Urothelium cell line (cell line): ENCODE results near the gene LDB1.
A peak's percentile ranks its signal among the peaks of the same experiment; 100 is the strongest.

Experiments used
- DNase-seq: peaks from one replicate; pipeline ENCODE4 v3.0.0; 2011; ENCODE audit warnings: low spot score, mixed read lengths
- FAIRE-seq: peaks from 2 replicates; lab custom pipeline; 2011; peaks lifted over from hg19 to GRCh38; lab: Jason Lieb, UNC

Gene LDB1

DNA sequence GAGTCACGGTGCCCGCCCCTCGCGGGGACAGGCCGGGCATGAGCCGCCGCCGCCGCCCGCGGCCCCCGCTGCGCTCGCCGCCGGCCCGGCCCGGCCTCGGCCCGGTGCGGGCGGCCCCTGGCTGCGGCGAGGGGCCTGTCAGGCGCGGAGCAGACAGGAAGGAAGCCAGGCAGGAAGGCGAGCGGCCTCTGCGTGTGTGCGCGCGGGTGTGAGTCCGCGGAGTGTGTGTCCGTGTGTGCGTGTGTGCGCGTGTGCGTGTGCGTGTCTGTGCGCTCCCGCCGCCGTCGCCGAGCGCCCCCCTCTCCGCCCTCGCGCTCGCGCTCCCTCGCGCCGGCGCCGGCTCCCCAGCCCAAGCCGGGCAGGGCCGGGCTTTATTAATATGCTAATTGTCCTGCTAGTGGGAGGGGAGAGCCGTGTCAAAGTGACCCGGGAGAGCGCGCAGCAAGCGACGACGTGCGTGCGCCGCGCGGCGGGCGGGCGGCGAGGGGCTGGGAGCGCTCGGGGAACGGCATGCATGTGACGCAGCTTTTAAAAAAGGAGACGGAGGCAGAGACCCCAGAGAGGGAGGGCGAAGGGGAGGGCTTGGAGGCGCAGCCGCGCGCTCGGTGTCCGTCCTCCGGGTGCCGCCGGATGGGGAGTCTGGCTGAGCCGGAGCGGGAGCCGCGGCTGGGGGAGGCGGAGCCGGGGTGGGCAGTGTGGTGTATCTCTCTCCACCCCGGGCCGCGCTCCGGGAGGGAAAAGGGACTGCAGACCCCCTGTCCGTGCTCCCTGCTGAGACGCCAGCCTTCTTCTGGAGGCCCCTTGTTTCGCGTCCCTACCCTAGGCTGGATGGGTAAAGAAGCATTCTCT is at the start of gene LDB1:
TSS of gene LDB1 (minus strand) at position 227 of the 849 bp plus-strand sequence. CDS start 258 bp downstream, outside the sequence.
- FAIRE-seq: peak; percentile 93
- DNase-seq: peak; percentile 88

DNA sequence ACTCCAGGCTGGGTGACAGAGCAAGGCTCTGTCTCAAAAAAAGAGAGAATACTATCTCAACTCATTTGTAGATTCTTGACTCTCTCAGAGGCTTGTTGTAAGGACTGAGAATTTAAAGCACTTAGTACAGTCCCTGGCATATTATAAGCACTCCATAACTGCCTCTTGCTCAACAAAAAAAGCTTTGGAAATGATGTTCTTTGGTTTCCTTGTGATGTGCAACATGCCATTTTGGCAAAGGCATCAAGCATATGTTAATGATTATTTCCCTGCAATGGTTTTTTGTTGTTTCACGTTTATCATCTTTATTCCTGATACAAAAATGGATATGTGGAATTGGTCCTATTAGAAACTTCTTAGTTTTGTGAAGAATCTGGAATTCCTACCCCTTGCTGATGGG is 47.7 kb upstream of the LDB1 start:
- DNase-seq (no peak), FAIRE-seq (no peak)

DNA sequence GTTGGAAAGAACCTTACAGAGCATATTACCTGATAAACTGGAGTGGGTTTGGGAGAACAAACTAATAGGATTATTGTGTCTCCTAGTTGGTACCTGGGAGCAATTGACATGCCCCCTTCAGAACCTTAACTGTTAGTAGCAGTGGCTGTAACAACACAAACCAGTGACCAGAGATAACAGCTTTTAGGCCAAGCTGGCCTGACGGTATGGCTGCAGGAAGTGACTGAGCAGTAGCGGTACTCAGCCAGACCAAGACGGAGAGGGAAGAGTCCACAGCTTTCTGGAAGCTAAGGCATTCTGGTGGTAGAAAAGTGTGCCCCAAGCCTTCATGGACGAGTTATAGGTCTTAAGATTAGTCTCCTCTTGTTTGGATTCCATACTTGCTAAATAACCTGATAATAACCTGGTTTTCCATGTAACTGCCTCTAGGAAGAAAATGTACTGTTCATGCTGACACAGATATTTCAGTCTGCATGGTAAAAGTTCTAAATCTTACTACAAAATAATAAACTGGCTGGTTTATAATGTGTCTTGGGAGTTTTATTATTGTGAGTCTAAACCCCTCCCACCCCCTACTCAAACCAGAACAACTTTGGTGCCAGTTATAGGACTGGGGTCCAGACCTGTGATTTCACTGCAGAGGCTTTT is 43.3 kb upstream of the LDB1 start:
- FAIRE-seq: no peak
- DNase-seq: no peak

DNA sequence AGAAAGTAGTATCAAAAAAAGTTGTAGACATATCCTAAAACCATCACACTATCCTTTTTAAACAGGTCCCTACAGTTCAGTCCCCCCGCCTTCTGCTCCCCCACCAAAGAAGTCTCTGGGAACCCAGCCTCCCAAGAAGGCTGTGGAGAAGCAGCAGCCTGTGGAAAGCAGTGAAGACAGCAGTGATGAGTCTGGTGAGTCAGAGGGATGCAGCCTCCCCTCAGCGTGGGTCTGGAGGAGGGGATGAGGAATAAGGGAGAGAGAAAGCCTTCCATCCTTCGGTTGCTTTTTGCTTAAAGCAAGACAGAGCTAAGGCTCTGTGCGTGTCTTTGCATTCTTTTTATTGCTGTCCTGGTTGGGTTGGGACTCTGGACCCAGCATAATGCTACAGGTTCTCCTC is 39.7 kb upstream of the LDB1 start:
- FAIRE-seq: no peak
- DNase-seq: no peak

DNA sequence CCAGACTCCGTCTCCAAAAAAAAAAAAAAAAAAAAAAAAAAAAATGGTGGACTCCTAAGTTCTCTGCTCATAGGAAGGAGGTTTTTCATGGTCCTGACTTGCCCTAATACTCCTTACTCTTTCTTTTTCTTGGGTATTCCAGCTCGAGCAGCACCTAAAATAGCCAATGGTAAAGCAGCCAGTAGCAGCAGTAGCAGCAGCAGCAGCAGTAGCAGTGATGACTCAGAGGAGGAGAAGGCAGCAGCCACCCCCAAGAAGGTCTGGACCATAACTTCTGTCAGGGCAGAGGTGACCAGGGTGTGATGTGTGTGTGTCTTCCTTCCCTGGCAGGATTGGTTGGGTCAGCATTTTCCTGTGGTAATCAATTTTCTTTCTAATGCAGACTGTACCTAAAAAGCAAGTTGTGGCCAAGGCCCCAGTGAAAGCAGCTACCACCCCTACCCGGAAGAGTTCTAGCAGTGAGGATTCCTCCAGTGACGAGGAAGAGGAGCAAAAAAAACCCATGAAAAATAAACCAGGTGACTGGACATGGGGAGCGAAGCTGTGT is 39.0 kb upstream of the LDB1 start:
- FAIRE-seq: no peak
- no peak for DNase-seq

GRCh38 chr10:102157224-102157623 is 37.1 kb upstream of the LDB1 start:
- no peak for FAIRE-seq
- no peak for DNase-seq

- DNase-seq (no peak), FAIRE-seq (no peak)
Measured at GRCh38 chr10:102154466-102155116, 34.4 kb upstream of the LDB1 start.

DNA sequence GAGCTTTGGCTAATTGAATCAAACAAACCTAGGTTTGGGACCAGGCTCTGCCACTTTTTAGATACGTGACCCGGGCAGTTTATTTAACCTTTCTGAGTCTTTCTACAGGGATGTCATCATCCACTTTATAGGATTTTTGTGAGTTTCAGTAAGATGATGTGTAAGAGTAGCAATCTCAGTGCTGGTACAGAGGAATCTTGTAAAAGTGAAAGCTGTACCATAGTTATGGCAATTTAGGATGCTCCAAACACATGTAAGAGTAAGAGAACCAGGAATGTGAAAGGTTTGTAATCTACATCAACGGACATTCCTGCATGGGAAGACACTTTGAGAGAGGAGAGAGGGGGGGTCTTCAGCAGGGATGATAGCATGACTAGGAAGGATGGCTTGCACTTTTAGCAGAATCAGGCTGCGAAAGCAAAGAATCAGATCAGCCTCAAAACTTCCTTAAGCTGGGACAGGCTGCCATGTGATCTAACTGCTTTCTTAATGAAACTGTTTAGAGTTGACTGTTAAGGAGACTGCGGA is 33.0 kb upstream of the LDB1 start:
- FAIRE-seq: no peak
- DNase-seq: no peak

DNA sequence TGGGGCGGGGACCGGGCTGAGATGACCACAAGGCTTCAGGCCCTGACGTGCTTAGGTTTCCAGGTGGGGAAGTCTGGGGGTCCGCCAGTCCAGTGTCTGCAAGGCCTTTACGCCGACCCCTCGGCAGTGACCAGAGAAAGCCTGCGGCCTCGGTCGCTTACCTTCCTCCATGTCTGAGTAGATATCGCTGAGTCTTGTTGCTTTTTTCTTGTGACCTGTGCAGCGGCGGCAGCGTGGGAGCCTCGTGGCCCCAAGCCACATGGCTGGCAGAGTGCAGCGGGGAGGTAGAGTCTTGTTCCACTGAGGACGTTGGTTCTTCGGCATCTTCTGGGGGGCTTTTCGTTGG is 32.4 kb upstream of the LDB1 start:
- FAIRE-seq: no peak
- peak; percentile 16 for DNase-seq

- DNase-seq (peak; percentile 98), FAIRE-seq (peak; percentile 91)
Measured at GRCh38 chr10:102151774-102152544, 31.8 kb upstream of the LDB1 start, which contains the start of gene NOLC1. Gene NOLC1 (plus strand): TSS chr10:102152389. CDS start chr10:102152411, 22 bp downstream.

GRCh38 chr10:102150970-102151773 is 31.0 kb upstream of the LDB1 start:
- DNase-seq: no peak
- FAIRE-seq: no peak

- FAIRE-seq (no peak), DNase-seq (no peak)
Measured at GRCh38 chr10:102148275-102148674, 28.1 kb upstream of the LDB1 start.

DNA sequence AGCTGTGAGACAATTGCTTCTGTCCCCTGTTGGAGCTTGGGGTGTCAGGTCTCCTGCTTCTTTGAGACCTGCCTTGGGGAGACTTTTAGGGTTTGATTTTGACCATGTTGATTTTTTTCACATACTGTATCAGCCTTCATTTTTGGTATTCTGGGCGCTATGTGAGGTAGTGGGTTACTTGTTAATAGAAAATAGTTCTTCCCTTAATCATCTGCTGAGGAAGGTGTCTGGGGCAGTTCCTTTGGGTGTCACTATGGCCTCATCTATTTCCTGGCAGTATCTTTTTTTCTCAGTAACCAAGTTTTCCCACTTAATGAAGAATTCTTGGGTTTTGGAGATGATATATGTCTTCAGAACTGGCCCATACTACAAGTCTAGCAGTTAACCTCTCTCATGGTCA is 27.4 kb upstream of the LDB1 start:
- no peak for DNase-seq
- FAIRE-seq: no peak

DNA sequence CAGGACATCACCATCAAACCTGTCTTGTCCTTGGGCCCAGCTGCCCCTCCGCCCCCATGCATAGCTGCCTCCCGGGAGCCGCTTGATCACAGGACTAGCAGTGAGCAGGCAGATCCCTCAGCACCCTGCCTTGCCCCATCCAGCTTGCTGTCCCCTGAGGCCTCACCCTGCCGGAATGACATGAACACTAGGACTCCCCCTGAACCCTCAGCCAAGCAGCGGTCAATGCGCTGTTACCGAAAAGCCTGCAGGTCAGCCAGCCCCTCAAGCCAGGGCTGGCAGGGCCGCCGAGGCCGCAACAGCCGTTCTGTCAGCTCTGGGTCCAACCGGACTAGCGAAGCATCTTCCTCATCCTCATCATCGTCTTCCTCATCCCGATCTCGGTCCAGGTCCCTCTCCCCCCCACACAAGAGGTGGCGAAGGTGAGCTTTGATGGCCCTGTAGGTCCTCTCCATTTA is 26.8 kb upstream of the LDB1 start:
- FAIRE-seq: no peak
- no peak for DNase-seq

GRCh38 chr10:102141583-102142107 is 21.5 kb upstream of the LDB1 start:
- FAIRE-seq: no peak
- DNase-seq: no peak

DNA sequence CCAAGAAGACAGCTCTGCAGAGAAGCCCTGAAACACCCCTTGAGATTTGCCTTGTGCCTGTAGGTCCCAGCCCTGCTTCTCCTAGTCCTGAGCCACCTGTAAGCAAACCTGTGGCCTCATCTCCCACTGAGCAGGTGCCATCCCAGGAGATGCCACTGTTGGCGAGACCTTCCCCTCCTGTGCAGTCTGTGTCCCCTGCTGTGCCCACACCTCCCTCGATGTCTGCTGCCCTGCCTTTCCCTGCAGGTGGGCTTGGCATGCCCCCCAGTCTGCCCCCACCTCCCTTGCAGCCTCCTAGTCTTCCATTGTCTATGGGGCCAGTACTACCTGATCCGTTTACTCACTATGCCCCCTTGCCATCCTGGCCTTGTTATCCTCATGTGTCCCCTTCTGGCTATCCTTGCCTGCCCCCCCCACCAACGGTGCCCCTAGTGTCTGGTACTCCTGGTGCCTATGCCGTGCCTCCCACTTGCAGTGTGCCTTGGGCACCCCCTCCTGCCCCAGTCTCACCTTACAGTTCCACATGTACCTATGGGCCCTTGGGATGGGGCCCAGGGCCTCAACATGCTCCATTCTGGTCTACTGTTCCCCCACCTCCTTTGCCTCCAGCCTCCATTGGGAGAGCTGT is 20.9 kb upstream of the LDB1 start:
- no peak for FAIRE-seq

GRCh38 chr10:102140218-102140617 is 20.1 kb upstream of the LDB1 start:
- DNase-seq (no peak), FAIRE-seq (no peak)

More for the DNA sequence above, 20.9 kb upstream of the LDB1 start:
- DNase-seq: no peak

DNA sequence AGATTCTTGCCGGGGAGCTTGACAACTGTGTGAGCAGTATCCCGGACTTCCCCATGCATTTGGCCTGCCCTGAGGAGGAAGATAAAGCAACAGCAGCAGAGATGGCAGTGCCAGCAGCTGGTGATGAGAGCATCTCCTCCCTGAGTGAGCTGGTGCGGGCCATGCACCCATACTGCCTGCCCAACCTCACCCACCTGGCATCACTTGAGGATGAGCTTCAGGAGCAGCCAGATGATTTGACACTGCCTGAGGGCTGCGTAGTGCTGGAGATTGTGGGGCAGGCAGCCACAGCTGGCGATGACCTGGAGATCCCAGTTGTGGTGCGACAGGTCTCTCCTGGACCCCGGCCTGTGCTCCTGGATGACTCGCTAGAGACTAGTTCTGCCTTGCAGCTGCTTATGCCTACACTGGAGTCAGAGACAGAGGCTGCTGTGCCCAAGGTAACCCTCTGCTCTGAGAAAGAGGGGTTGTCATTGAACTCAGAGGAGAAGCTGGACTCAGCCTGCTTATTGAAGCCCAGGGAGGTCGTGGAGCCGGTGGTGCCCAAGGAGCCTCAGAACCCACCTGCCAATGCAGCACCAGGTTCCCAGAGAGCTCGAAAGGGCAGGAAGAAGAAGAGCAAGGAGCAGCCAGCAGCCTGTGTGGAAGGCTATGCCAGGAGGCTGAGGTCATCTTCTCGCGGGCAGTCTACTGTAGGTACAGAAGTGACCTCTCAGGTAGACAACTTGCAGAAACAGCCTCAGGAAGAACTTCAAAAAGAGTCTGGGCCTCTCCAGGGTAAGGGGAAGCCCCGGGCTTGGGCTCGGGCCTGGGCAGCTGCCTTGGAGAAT is 19.3 kb upstream of the LDB1 start:
- DNase-seq (no peak), FAIRE-seq (no peak)
